ENCODE data around the gene NUDCD2. TPM values are rescaled to one million over a fixed set of nuclear protein-coding genes. Genes with fewer than 3 reads are reported as not detected.

The NUDCD2 gene
- total and polyA plus RNA-seq, 9 of the 15 experiments (the other 6 are each of a cell fraction or from before 2014, with no cell fraction given), result 14.6 to 76.9 (median 32.5) TPM

DNA sequence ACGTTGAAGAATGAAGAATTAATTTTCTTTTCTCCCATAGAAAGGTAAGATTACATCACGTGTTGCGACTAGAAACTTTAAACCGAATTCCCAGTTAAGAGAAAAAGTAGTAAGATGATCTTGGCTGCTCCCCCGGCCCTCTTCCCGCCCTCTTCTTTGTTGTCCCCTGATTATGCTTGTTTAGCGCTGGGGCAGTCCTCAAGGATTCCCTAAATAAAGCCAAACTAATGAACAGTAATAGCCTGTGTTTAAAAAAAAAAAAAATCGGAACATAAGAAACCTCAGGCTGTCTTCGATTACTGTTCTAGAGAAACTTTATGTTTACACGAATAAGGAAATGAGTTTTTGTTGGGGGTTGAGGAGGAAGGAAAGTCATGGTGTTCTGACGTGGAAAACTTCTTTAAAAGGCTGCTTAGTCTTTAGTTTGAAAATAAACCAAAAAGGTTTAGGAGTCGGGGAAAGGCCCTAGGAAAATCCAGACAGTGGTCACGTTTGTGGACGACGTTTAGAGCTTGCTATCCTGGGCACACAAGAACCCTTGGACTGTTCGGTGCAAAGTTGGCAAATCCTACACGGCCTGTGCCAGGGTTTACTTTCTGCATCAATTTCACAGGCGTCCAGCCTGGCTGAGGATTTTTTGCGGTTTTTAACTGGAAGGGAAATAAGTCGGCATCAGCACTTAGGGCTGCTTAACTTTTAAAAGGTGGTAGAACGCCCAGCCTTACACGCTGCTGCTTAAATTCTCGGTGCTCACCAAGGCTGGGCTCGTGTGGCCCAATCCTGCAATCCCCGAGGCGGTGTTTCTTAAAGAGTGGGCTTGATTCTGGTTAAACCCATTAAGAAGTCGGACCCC lies 44.4 kb upstream of the NUDCD2 start (continued):
- TF ChIP-seq DMBX1 (CRISPR knock-in tag; IDR thresholded peaks at IDR 0.05; ENCODE audit: borderline replicate concordance) (no peak), TEAD1 (CRISPR knock-in tag; IDR thresholded peaks at IDR 0.05) (no peak), PTBP1 (IDR thresholded peaks at IDR 0.05; ENCODE audit: low read depth, low read length) (no peak), PPARD (CRISPR knock-in tag; IDR thresholded peaks at IDR 0.05) (no peak), ZNF436 (CRISPR knock-in tag; IDR thresholded peaks at IDR 0.05) (no peak), SUPT5H (IDR thresholded peaks at IDR 0.05) (no peak), HCFC1 (IDR thresholded peaks at IDR 0.05; ENCODE audit: low read depth, low read length) (no peak), PHF8 (IDR thresholded peaks at IDR 0.05; ENCODE audit: borderline replicate concordance, low read length) (0 out of 2 replicates have a peak, but pooled peaks have one; percentile 3), SLC30A9 (CRISPR knock-in tag; IDR thresholded peaks at IDR 0.05) (no peak), STAT5B (CRISPR knock-in tag; IDR thresholded peaks at IDR 0.05) (no peak), DACH1 (IDR thresholded peaks at IDR 0.05; ENCODE audit: partially characterized antibody) (no peak), LEF1 (IDR thresholded peaks at IDR 0.05) (no peak), LCOR (CRISPR knock-in tag; IDR thresholded peaks at IDR 0.05) (no peak), CBFB (CRISPR knock-in tag; IDR thresholded peaks at IDR 0.05) (no peak), MYC (IDR thresholded peaks at IDR 0.05; ENCODE audit: low read depth, low read length) (no peak), MYC (CRISPR knock-in tag; IDR thresholded peaks at IDR 0.05; ENCODE audit: borderline replicate concordance, low read depth) (no peak), ZNF445 (CRISPR knock-in tag; IDR thresholded peaks at IDR 0.05; ENCODE audit: low read depth) (no peak), ETV5 (CRISPR knock-in tag; IDR thresholded peaks at IDR 0.05; ENCODE audit: low read depth) (no peak), ZNF274 (IDR thresholded peaks at IDR 0.05; ENCODE audit: borderline replicate concordance, low read depth, low read length) (no peak), IFI16 (CRISPR knock-in tag; IDR thresholded peaks at IDR 0.05) (no peak)
- TF ChIP-seq, protein P1, sequence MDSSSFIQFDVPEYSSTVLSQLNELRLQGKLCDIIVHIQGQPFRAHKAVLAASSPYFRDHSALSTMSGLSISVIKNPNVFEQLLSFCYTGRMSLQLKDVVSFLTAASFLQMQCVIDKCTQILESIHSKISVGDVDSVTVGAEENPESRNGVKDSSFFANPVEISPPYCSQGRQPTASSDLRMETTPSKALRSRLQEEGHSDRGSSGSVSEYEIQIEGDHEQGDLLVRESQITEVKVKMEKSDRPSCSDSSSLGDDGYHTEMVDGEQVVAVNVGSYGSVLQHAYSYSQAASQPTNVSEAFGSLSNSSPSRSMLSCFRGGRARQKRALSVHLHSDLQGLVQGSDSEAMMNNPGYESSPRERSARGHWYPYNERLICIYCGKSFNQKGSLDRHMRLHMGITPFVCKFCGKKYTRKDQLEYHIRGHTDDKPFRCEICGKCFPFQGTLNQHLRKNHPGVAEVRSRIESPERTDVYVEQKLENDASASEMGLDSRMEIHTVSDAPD (CRISPR knock-in tag; IDR thresholded peaks at IDR 0.05), result no peak
- TF ChIP-seq, protein P2, sequence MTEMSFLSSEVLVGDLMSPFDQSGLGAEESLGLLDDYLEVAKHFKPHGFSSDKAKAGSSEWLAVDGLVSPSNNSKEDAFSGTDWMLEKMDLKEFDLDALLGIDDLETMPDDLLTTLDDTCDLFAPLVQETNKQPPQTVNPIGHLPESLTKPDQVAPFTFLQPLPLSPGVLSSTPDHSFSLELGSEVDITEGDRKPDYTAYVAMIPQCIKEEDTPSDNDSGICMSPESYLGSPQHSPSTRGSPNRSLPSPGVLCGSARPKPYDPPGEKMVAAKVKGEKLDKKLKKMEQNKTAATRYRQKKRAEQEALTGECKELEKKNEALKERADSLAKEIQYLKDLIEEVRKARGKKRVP (CRISPR knock-in tag; IDR thresholded peaks at IDR 0.05), result no peak
- TF ChIP-seq, protein P3, sequence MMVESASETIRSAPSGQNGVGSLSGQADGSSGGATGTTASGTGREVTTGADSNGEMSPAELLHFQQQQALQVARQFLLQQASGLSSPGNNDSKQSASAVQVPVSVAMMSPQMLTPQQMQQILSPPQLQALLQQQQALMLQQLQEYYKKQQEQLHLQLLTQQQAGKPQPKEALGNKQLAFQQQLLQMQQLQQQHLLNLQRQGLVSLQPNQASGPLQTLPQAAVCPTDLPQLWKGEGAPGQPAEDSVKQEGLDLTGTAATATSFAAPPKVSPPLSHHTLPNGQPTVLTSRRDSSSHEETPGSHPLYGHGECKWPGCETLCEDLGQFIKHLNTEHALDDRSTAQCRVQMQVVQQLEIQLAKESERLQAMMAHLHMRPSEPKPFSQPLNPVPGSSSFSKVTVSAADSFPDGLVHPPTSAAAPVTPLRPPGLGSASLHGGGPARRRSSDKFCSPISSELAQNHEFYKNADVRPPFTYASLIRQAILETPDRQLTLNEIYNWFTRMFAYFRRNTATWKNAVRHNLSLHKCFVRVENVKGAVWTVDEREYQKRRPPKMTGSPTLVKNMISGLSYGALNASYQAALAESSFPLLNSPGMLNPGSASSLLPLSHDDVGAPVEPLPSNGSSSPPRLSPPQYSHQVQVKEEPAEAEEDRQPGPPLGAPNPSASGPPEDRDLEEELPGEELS (CRISPR knock-in tag; IDR thresholded peaks at IDR 0.05; ENCODE audit: borderline replicate concordance), result no peak
- TF ChIP-seq, protein P4, sequence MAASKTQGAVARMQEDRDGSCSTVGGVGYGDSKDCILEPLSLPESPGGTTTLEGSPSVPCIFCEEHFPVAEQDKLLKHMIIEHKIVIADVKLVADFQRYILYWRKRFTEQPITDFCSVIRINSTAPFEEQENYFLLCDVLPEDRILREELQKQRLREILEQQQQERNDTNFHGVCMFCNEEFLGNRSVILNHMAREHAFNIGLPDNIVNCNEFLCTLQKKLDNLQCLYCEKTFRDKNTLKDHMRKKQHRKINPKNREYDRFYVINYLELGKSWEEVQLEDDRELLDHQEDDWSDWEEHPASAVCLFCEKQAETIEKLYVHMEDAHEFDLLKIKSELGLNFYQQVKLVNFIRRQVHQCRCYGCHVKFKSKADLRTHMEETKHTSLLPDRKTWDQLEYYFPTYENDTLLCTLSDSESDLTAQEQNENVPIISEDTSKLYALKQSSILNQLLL (CRISPR knock-in tag; IDR thresholded peaks at IDR 0.05; ENCODE audit: borderline replicate concordance), result no peak

Measured in K562 (cell line).